Activated CD4-positive, alpha-beta T cell treated with anti-CD3 and anti-CD28 coated beads, Interleukin-2, amount 10 ng/mL, durations not matched to agents 7 days and 5 days (primary cell): ENCODE results near the gene IL7R. TPM values are rescaled to one million over a fixed set of nuclear protein-coding genes. Genes with fewer than 3 reads are reported as not detected.
"Not testable (repeated sequence)": the region's sequence is repeated elsewhere in the genome, so short reads cannot be mapped to it uniquely, and the experiment has no call there.

Experiments used
- CTCF ChIA-PET: fragments of 350-600 bp; sonication (Branson Sonifier 250); formaldehyde crosslinking; loops from one replicate; lab custom pipeline; 2021; ENCODE audit warnings: antibody characterized with exemption; lab: Charles Lee
- POLR2A ChIA-PET: fragments of 350-600 bp; sonication (Branson Sonifier 250); formaldehyde crosslinking; loops from one replicate; lab custom pipeline; 2021; ENCODE audit warnings: antibody characterized with exemption; lab: Charles Lee
- DNase-seq: peaks from one replicate; pipeline ENCODE4 v3.0.0-alpha.2; 2020
- H3K27ac Mint-ChIP-seq: one replicate; pipeline ENCODE4 v1.8.0; 2021; ENCODE audit warnings: mild to moderate bottlenecking, moderate library complexity, mixed read lengths
- H3K27me3 Mint-ChIP-seq: one replicate; pipeline ENCODE4 v1.8.0; 2021; ENCODE audit warnings: mixed read lengths
- H3K36me3 Mint-ChIP-seq: one replicate; pipeline ENCODE4 v1.8.0; 2021; ENCODE audit warnings: low read depth, mixed read lengths
- H3K4me1 Mint-ChIP-seq: one replicate; pipeline ENCODE4 v1.8.0; 2021; ENCODE audit warnings: mixed read lengths
- H3K4me3 Mint-ChIP-seq: one replicate; pipeline ENCODE4 v1.8.0; 2021; ENCODE audit warnings: mild to moderate bottlenecking, moderate library complexity, mixed read lengths
- H3K9me3 Mint-ChIP-seq: one replicate; pipeline ENCODE4 v1.8.0; 2021; ENCODE audit warnings: mixed read lengths
- total RNA-seq, 2 experiments: library from RNA; stranded (reverse); gene quantifications; one replicate each; pipeline ENCODE4 v1.2.3, GENCODE V29; 2021

The IL7R gene
- total RNA-seq, 2 experiments from 2014 or later: 451 to 533 TPM

- Mint-ChIP-seq H3K9me3 (peaks cover 45% of the 10 kb centered on the region), H3K36me3 (peaks cover 56% of the 10 kb centered on the region), H3K4me1 (peaks cover 14% of the 10 kb centered on the region)
- H3K27me3 Mint-ChIP-seq, H3K4me3 Mint-ChIP-seq, POLR2A ChIA-PET, DNase-seq, H3K27ac Mint-ChIP-seq: not testable (repeated sequence)
- CTCF ChIA-PET: interaction anchor here (1.5 kb wide), 1 partner anchor 21 kb away, joined by 3 read pairs; no protein-coding TSS in a partner anchor
Measured at GRCh38 chr5:35845508-35845907, 11.2 kb upstream of the IL7R start.

- Mint-ChIP-seq H3K27me3 (no peaks in the 10 kb centered on the region), H3K9me3 (peaks cover 44% of the 10 kb centered on the region), H3K27ac (no peak overlapping the region), H3K4me1 (peaks cover 29% of the 10 kb centered on the region), H3K36me3 (peaks cover 53% of the 10 kb centered on the region), H3K4me3 (no peak overlapping the region)
- no peak for DNase-seq
- ChIA-PET POLR2A (no interaction called here), CTCF (no interaction called here)
Measured at GRCh38 chr5:35847491-35847890, 9.2 kb upstream of the IL7R start.

- ChIA-PET POLR2A (no interaction called here), CTCF (no interaction called here)
- H3K4me3 Mint-ChIP-seq: no peak overlapping the region
- H3K36me3 Mint-ChIP-seq: peaks cover 49% of the 10 kb centered on the region
- H3K27me3 Mint-ChIP-seq: no peaks in the 10 kb centered on the region
- peaks cover 34% of the 10 kb centered on the region for H3K4me1 Mint-ChIP-seq
- peaks cover 41% of the 10 kb centered on the region for H3K9me3 Mint-ChIP-seq
- no peak for DNase-seq
- H3K27ac Mint-ChIP-seq: no peak overlapping the region
Measured at GRCh38 chr5:35847961-35848360, 8.7 kb upstream of the IL7R start.

GRCh38 chr5:35849860-35850259 is 6.8 kb upstream of the IL7R start:
- H3K27me3 Mint-ChIP-seq: no peaks in the 10 kb centered on the region
- peaks cover 53% of the 10 kb centered on the region for H3K4me1 Mint-ChIP-seq
- DNase-seq: no peak
- CTCF ChIA-PET: interaction anchor here (0.7 to 2.5 kb wide), 3 partner anchors 13 to 57 kb away, joined by 3 to 5 read pairs (median 3); no protein-coding TSS in a partner anchor
- H3K36me3 Mint-ChIP-seq: peaks cover 35% of the 10 kb centered on the region
- POLR2A ChIA-PET: no interaction called here
- H3K4me3 Mint-ChIP-seq: no peak overlapping the region
- peaks cover 28% of the 10 kb centered on the region for H3K9me3 Mint-ChIP-seq
- H3K27ac Mint-ChIP-seq: no peak overlapping the region

GRCh38 chr5:35850967-35851680 is 5.6 kb upstream of the IL7R start:
- peak overlapping the region; percentile 98 for H3K27ac Mint-ChIP-seq
- peak overlapping the region; percentile 29 for H3K4me3 Mint-ChIP-seq
- peaks cover 64% of the 10 kb centered on the region for H3K4me1 Mint-ChIP-seq
- no peak for DNase-seq
- CTCF ChIA-PET: interaction anchor here (0.7 to 2.5 kb wide), 4 partner anchors 10 to 75 kb away, joined by 3 to 5 read pairs (median 3); no protein-coding TSS in a partner anchor
- H3K36me3 Mint-ChIP-seq: peaks cover 23% of the 10 kb centered on the region
- H3K9me3 Mint-ChIP-seq: peaks cover 21% of the 10 kb centered on the region
- H3K27me3 Mint-ChIP-seq: no peaks in the 10 kb centered on the region
- POLR2A ChIA-PET: interaction anchor here (0.7 kb wide), 1 partner anchor 24 kb away, joined by 9 read pairs; no protein-coding TSS in a partner anchor

- H3K27me3 Mint-ChIP-seq: no peaks in the 10 kb centered on the region
- peak; percentile 55 for DNase-seq
- ChIA-PET POLR2A (interaction anchor here (0.5 to 1.0 kb wide), 4 partner anchors 19 to 72 kb away, joined by 3 to 6 read pairs (median 3); no protein-coding TSS in a partner anchor), CTCF (interaction anchor here (0.6 to 2.0 kb wide), 7 partner anchors 18 to 293 kb away, joined by 3 to 4 read pairs (median 3); no protein-coding TSS in a partner anchor)
- H3K27ac Mint-ChIP-seq: peak overlapping the region; percentile 98
- H3K4me3 Mint-ChIP-seq: peak overlapping the region; percentile 78
- peaks cover 11% of the 10 kb centered on the region for H3K9me3 Mint-ChIP-seq
- peaks cover 71% of the 10 kb centered on the region for H3K4me1 Mint-ChIP-seq
- H3K36me3 Mint-ChIP-seq: peaks cover 20% of the 10 kb centered on the region
Measured at GRCh38 chr5:35852084-35852734, 4.5 kb upstream of the IL7R start.

- peak overlapping the region; percentile 78 for H3K4me3 Mint-ChIP-seq
- ChIA-PET CTCF (interaction anchor here (0.6 to 2.0 kb wide), 6 partner anchors 18 to 292 kb away, joined by 3 to 4 read pairs (median 3); no protein-coding TSS in a partner anchor), POLR2A (interaction anchor here (0.6 to 1.0 kb wide), 2 partner anchors 71 to 72 kb away, joined by 3 to 6 read pairs; no protein-coding TSS in a partner anchor)
- H3K36me3 Mint-ChIP-seq: peaks cover 23% of the 10 kb centered on the region
- peaks cover 9% of the 10 kb centered on the region for H3K9me3 Mint-ChIP-seq
- H3K27me3 Mint-ChIP-seq: no peaks in the 10 kb centered on the region
- peaks cover 71% of the 10 kb centered on the region for H3K4me1 Mint-ChIP-seq
- DNase-seq: no peak
- H3K27ac Mint-ChIP-seq: peak overlapping the region; percentile 98
Measured at GRCh38 chr5:35852773-35853172, 3.9 kb upstream of the IL7R start.

- ChIA-PET CTCF (interaction anchor here (1.1 to 2.1 kb wide), 4 partner anchors 30 to 66 kb away, joined by 3 to 9 read pairs (median 4); no protein-coding TSS in a partner anchor), POLR2A (interaction anchor here (0.6 to 1.9 kb wide), 3 partner anchors 31 to 73 kb away, joined by 4 to 8 read pairs (median 5); no protein-coding TSS in a partner anchor)
- Mint-ChIP-seq H3K4me3 (peak overlapping the region; percentile 78), H3K4me1 (peaks cover 71% of the 10 kb centered on the region), H3K27me3 (no peaks in the 10 kb centered on the region), H3K9me3 (peaks cover 4% of the 10 kb centered on the region), H3K36me3 (peaks cover 24% of the 10 kb centered on the region), H3K27ac (peak overlapping the region; percentile 98)
- DNase-seq: peak; percentile 81
Measured at GRCh38 chr5:35853631-35854030, 3.1 kb upstream of the IL7R start.

GRCh38 chr5:35854248-35854647 is 2.4 kb upstream of the IL7R start:
- DNase-seq: peak; percentile 83
- peaks cover 71% of the 10 kb centered on the region for H3K4me1 Mint-ChIP-seq
- CTCF ChIA-PET: interaction anchor here (0.9 to 2.1 kb wide), 5 partner anchors 19 to 67 kb away, joined by 3 to 9 read pairs (median 3); no protein-coding TSS in a partner anchor
- POLR2A ChIA-PET: interaction anchor here (0.7 to 1.9 kb wide), 5 partner anchors 28 to 74 kb away, joined by 3 to 8 read pairs (median 5); no protein-coding TSS in a partner anchor
- peak overlapping the region; percentile 98 for H3K27ac Mint-ChIP-seq
- peaks cover 30% of the 10 kb centered on the region for H3K36me3 Mint-ChIP-seq
- H3K9me3 Mint-ChIP-seq: peaks cover 4% of the 10 kb centered on the region
- H3K4me3 Mint-ChIP-seq: peak overlapping the region; percentile 78
- no peaks in the 10 kb centered on the region for H3K27me3 Mint-ChIP-seq

- Mint-ChIP-seq H3K27ac (peak overlapping the region; percentile 98), H3K4me3 (peak overlapping the region; percentile 78), H3K4me1 (peaks cover 70% of the 10 kb centered on the region), H3K27me3 (no peaks in the 10 kb centered on the region), H3K36me3 (peaks cover 39% of the 10 kb centered on the region), H3K9me3 (peaks cover 4% of the 10 kb centered on the region)
- POLR2A ChIA-PET: interaction anchor here (0.9 to 1.9 kb wide), 4 partner anchors 24 to 70 kb away, joined by 3 to 8 read pairs (median 4); no protein-coding TSS in a partner anchor
- CTCF ChIA-PET: interaction anchor here (0.9 to 2.1 kb wide), 5 partner anchors 18 to 65 kb away, joined by 3 to 9 read pairs (median 3); no protein-coding TSS in a partner anchor
- DNase-seq: no peak
Measured at GRCh38 chr5:35855187-35855586, 1.5 kb upstream of the IL7R start.

GRCh38 chr5:35856186-35856764 is 416 bp upstream of the IL7R start:
- CTCF ChIA-PET: interaction anchor here (0.8 to 2.1 kb wide), 6 partner anchors 19 to 71 kb away, joined by 3 to 5 read pairs (median 4); no protein-coding TSS in a partner anchor
- peak overlapping the region; percentile 88 for H3K4me3 Mint-ChIP-seq
- H3K27ac Mint-ChIP-seq: peak overlapping the region; percentile 98
- H3K36me3 Mint-ChIP-seq: peaks cover 43% of the 10 kb centered on the region
- H3K27me3 Mint-ChIP-seq, H3K9me3 Mint-ChIP-seq, DNase-seq: not testable (repeated sequence)
- peaks cover 67% of the 10 kb centered on the region for H3K4me1 Mint-ChIP-seq
- POLR2A ChIA-PET: interaction anchor here (1.0 to 1.6 kb wide), 4 partner anchors 25 to 76 kb away, joined by 3 to 7 read pairs (median 5); no protein-coding TSS in a partner anchor
